Measurements from ENCODE around the gene PTEN. TPM values are rescaled to one million over a fixed set of nuclear protein-coding genes. Genes with fewer than 3 reads are reported as not detected.

Gene PTEN
- total and polyA plus RNA-seq, 4 donors: 11.5 to 76.6 (median 37.5) TPM

GRCh38 chr10:87978166-87978565, 114.7 kb downstream of the PTEN start:
- H3K36me3 ChIP-seq (ENCODE audit: control insufficient read depth in 4 of 4, insufficient read depth in 3 of 4, low read depth in 1 of 4, low read length in 3 of 4): no peaks in the 10 kb centered on the region
- H3K4me3 ChIP-seq (ENCODE audit: low read depth in 1 of 3, low read length in 3 of 3): no peak overlapping the region
- peaks cover 0 to 11% (median 1%) of the 10 kb centered on the region in 4 donors for H3K4me1 ChIP-seq (ENCODE audit: control insufficient read depth in 4 of 4, insufficient read depth in 4 of 4, low read length in 3 of 4)
- no peaks in the 10 kb centered on the region for H3K9me3 ChIP-seq (ENCODE audit: control insufficient read depth in 4 of 4, low read length in 3 of 4)
- no peak overlapping the region for H3K27ac ChIP-seq (ENCODE audit: low read depth in 1 of 2, low read length in 2 of 2)
- no peak overlapping the region for H3K9ac ChIP-seq (ENCODE audit: low read depth in 1 of 2, low read length in 2 of 2)
- H3K27me3 ChIP-seq (ENCODE audit: control insufficient read depth in 4 of 4, insufficient read depth in 4 of 4, low read length in 3 of 4): no peaks in the 10 kb centered on the region
- 91% methylated on average over 2 of the region's 2 CpGs for WGBS
- DNase-seq (ENCODE audit: low spot score): no peak
- TF ChIP-seq HNF4A (conservative IDR thresholded peaks at IDR 0.05): no peak

- DNase-seq (ENCODE audit: low spot score): no peak
- no peak overlapping the region for H3K9ac ChIP-seq (ENCODE audit: low read depth in 1 of 2, low read length in 2 of 2)
- 96% methylated on average over 2 of the region's 2 CpGs for WGBS
- no peaks in the 10 kb centered on the region for H3K9me3 ChIP-seq (ENCODE audit: control insufficient read depth in 4 of 4, low read length in 3 of 4)
- no peak overlapping the region for H3K27ac ChIP-seq (ENCODE audit: low read depth in 1 of 2, low read length in 2 of 2)
- no peak overlapping the region for H3K4me3 ChIP-seq (ENCODE audit: low read depth in 1 of 3, low read length in 3 of 3)
- TF ChIP-seq HNF4G (IDR thresholded peaks at IDR 0.05): no peak
- no peak for TF ChIP-seq REST (IDR thresholded peaks at IDR 0.05)
- TF ChIP-seq NR2F2 (IDR thresholded peaks at IDR 0.05): no peak
- no peak for TF ChIP-seq ATF3 (IDR thresholded peaks at IDR 0.05)
- H3K27me3 ChIP-seq (ENCODE audit: control insufficient read depth in 4 of 4, insufficient read depth in 4 of 4, low read length in 3 of 4): no peaks in the 10 kb centered on the region
- H3K4me1 ChIP-seq (ENCODE audit: control insufficient read depth in 4 of 4, insufficient read depth in 4 of 4, low read length in 3 of 4): peaks cover 0 to 11% (median 1%) of the 10 kb centered on the region in 4 donors
- H3K36me3 ChIP-seq (ENCODE audit: control insufficient read depth in 4 of 4, insufficient read depth in 3 of 4, low read depth in 1 of 4, low read length in 3 of 4): no peaks in the 10 kb centered on the region
Measured at GRCh38 chr10:87979847-87980246, 116.4 kb downstream of the PTEN start.

GRCh38 chr10:87983716-87984115, 120.3 kb downstream of the PTEN start:
- Histone ChIP-seq H3K27me3 (ENCODE audit: control insufficient read depth in 4 of 4, insufficient read depth in 4 of 4, low read length in 3 of 4) (no peaks in the 10 kb centered on the region), H3K4me3 (ENCODE audit: low read depth in 1 of 3, low read length in 3 of 3) (no peak overlapping the region), H3K4me1 (ENCODE audit: control insufficient read depth in 4 of 4, insufficient read depth in 4 of 4, low read length in 3 of 4) (no peaks in the 10 kb centered on the region), H3K36me3 (ENCODE audit: control insufficient read depth in 4 of 4, insufficient read depth in 3 of 4, low read depth in 1 of 4, low read length in 3 of 4) (no peaks in the 10 kb centered on the region), H3K9ac (ENCODE audit: low read depth in 1 of 2, low read length in 2 of 2) (no peak overlapping the region), H3K9me3 (ENCODE audit: control insufficient read depth in 4 of 4, low read length in 3 of 4) (no peaks in the 10 kb centered on the region), H3K27ac (ENCODE audit: low read depth in 1 of 2, low read length in 2 of 2) (no peak overlapping the region)
- no peak for DNase-seq (ENCODE audit: low spot score)
- TF ChIP-seq HNF4G (IDR thresholded peaks at IDR 0.05): no peak
- TF ChIP-seq YY1 (IDR thresholded peaks at IDR 0.05): no peak
- no peak for TF ChIP-seq RAD21 (IDR thresholded peaks at IDR 0.05)
- no peak for TF ChIP-seq ZBTB33 (IDR thresholded peaks at IDR 0.05)
- no peak for TF ChIP-seq GABPA (IDR thresholded peaks at IDR 0.05 in 1 of 2, conservative IDR thresholded peaks at IDR 0.05 in 1 of 2)
- TF ChIP-seq FOXA1 (IDR thresholded peaks at IDR 0.05): no peak
- no peak for TF ChIP-seq CTCF (IDR thresholded peaks at IDR 0.05; ENCODE audit: low read depth, low read length, missing input control)
- TF ChIP-seq JUND (IDR thresholded peaks at IDR 0.05): no peak
- no peak for TF ChIP-seq FOXA2 (IDR thresholded peaks at IDR 0.05)
- TF ChIP-seq TAF1 (conservative IDR thresholded peaks at IDR 0.05): no peak
- no peak for TF ChIP-seq EGR1 (IDR thresholded peaks at IDR 0.05; ENCODE audit: low read depth in 2 of 2)
- 96% methylated on average over 2 of the region's 2 CpGs for WGBS
